ENCODE results near the gene ZFYVE27. TPM values are rescaled to one million over a fixed set of nuclear protein-coding genes. Genes with fewer than 3 reads are reported as not detected.

ZFYVE27 gene
- total and polyA plus RNA-seq, 2 donors (not counting 3 experiments of a cell fraction or from before 2014, with no cell fraction given) = 16.3 to 24.2 TPM

DNA sequence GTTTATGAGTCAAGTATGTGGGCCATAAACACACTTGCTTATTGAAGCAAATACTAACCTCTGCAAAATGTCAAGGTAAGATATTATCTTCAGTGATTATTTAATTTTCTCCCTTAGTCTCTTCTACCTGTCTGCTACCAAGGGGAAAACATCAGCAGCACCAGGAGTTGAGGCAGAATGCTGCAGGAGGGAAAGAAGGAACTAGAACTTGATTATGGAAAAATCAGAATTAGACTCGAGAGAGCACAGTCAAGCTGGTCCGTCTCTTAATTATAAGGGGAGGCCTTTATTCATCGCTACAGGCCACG lies 4.9 kb upstream of the ZFYVE27 start:
- intact Hi-C loops (cut with micrococcal nuclease) (loop anchor here (10.0 kb wide), 1 partner anchor 237 kb away; the partner anchor contains the start of genes MMS19 and UBTD1), dilution Hi-C loops (cut with MboI; ENCODE audit: extremely low pct_ligation_motif_present, low sequenced_read_pairs) (no loop called here)
- H3K27me3 ChIP-seq (ENCODE audit: control insufficient read depth in 2 of 2, insufficient read depth in 2 of 2, low read length in 2 of 2) = no peaks in the 10 kb centered on the region
- DNase-seq (ENCODE audit: low read depth, low spot score) = no peak
- H3K9me1 ChIP-seq (replicated peaks; ENCODE audit: control insufficient read depth, extremely low read depth, insufficient read depth, low read length) = no peaks in the 10 kb centered on the region
- H3K4me2 ChIP-seq (ENCODE audit: insufficient read depth, low read length) = no peak overlapping the region
- no peak overlapping the region for H3K4me3 ChIP-seq (replicated peaks in 1 of 3; ENCODE audit: insufficient read depth in 1 of 3, low read depth in 1 of 3, low read length in 3 of 3)
- no peak overlapping the region for H3K27ac ChIP-seq (ENCODE audit: insufficient read depth, low read depth, low read length)
- BruUV-seq (replicated peaks) = no TSS peak
- peaks cover 1% of the 10 kb centered on the region for H3K4me1 ChIP-seq (ENCODE audit: control insufficient read depth, extremely low read depth, insufficient read depth, low read length)
- POLR2A ChIA-PET = no interaction called here
- no peak overlapping the region for H3K9ac ChIP-seq (replicated peaks; ENCODE audit: extremely low read depth, insufficient read depth, low read length)
- CTCF ChIA-PET = interaction anchor here (0.8 to 21.8 kb wide), 6 partner anchors 9 to 55 kb away, joined by 3 to 863 read pairs (median 26); partner anchors contain the start of genes AVPI1 and MARVELD1
- no peaks in the 10 kb centered on the region for H3K9me3 ChIP-seq (replicated peaks; ENCODE audit: control insufficient read depth, insufficient read depth, low read length)
- H4K20me1 ChIP-seq (replicated peaks; ENCODE audit: control insufficient read depth, extremely low read depth, insufficient read depth, low read length) = no peaks in the 10 kb centered on the region
- no peaks in the 10 kb centered on the region for H3K79me2 ChIP-seq (ENCODE audit: control insufficient read depth, insufficient read depth, low read length)
- H2AFZ ChIP-seq (ENCODE audit: low read depth, low read length) = no peak overlapping the region
- FAIRE-seq = no peak
- H3K36me3 ChIP-seq (ENCODE audit: control insufficient read depth in 2 of 2, extremely low read depth in 1 of 2, insufficient read depth in 2 of 2, low read length in 2 of 2) = no peaks in the 10 kb centered on the region
- TF ChIP-seq POLR2AphosphoS5 (IDR thresholded peaks at IDR 0.05; ENCODE audit: insufficient read depth, low read depth, low read length) = no peak
- no peak for TF ChIP-seq POLR2A (IDR thresholded peaks at IDR 0.05; ENCODE audit: low read depth, low read length)
- TF ChIP-seq, protein P1, sequence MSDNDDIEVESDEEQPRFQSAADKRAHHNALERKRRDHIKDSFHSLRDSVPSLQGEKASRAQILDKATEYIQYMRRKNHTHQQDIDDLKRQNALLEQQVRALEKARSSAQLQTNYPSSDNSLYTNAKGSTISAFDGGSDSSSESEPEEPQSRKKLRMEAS (IDR thresholded peaks at IDR 0.05; ENCODE audit: insufficient read depth, insufficient read length) = no peak
- TF ChIP-seq GATA2 (IDR thresholded peaks at IDR 0.05; ENCODE audit: insufficient read depth, insufficient read length, low read depth, low read length) = no peak
- no peak for TF ChIP-seq FOS (IDR thresholded peaks at IDR 0.05; ENCODE audit: borderline replicate concordance, insufficient read depth, low read length)
- no peak for TF ChIP-seq JUN (IDR thresholded peaks at IDR 0.05; ENCODE audit: borderline replicate concordance, insufficient read depth, insufficient read length, low read depth)
- TF ChIP-seq EZH2 (IDR thresholded peaks at IDR 0.05; ENCODE audit: borderline replicate concordance, low read depth, low read length, severe bottlenecking) = no peak
- TF ChIP-seq, protein P2, sequence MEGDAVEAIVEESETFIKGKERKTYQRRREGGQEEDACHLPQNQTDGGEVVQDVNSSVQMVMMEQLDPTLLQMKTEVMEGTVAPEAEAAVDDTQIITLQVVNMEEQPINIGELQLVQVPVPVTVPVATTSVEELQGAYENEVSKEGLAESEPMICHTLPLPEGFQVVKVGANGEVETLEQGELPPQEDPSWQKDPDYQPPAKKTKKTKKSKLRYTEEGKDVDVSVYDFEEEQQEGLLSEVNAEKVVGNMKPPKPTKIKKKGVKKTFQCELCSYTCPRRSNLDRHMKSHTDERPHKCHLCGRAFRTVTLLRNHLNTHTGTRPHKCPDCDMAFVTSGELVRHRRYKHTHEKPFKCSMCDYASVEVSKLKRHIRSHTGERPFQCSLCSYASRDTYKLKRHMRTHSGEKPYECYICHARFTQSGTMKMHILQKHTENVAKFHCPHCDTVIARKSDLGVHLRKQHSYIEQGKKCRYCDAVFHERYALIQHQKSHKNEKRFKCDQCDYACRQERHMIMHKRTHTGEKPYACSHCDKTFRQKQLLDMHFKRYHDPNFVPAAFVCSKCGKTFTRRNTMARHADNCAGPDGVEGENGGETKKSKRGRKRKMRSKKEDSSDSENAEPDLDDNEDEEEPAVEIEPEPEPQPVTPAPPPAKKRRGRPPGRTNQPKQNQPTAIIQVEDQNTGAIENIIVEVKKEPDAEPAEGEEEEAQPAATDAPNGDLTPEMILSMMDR (IDR thresholded peaks at IDR 0.05; ENCODE audit: extremely low read depth in 1 of 2, insufficient read depth in 1 of 2, low read depth in 1 of 2, low read length in 2 of 2) = no peak
- no peak for TF ChIP-seq MYC (IDR thresholded peaks at IDR 0.05; ENCODE audit: low read depth, low read length)
